Stomach (tissue), 4 donors: ENCODE measurements around the gene AVPR2.

Experiments
- CTCF ChIP-seq, 7 experiments: fragments of 450-650 bp in 4 of 7; fragments of 200-600 bp in 3 of 7; sonication (generic) in 3 of 7; IDR thresholded peaks; one replicate each; pipeline ENCODE4 v1.5.1; 2016 to 2019; ENCODE audit warnings: antibody characterized with exemption in 7 of 7, control low read depth in 2 of 7, mild to moderate bottlenecking in 1 of 7
- POLR2AphosphoS5 ChIP-seq, 3 donors: sonication (generic); formaldehyde crosslinking; IDR thresholded peaks; one replicate each; pipeline ENCODE4 v1.6.1; 2016; ENCODE audit warnings: antibody characterized with exemption in 3 of 3

- TF ChIP-seq CTCF (IDR thresholded peaks at IDR 0.05) (no peak), POLR2AphosphoS5 (IDR thresholded peaks at IDR 0.05) (no peak)
Observed at GRCh38 chrX:153908219-153908860, 3.9 kb downstream of the AVPR2 start.
